GM23338 (cell line): ENCODE measurements around the gene ZGRF1.

Experiments
- CREB1 ChIP-seq: fragments of 250-450 bp; sonication (Bioruptor Pico); IDR thresholded peaks from 2 replicates; pipeline ENCODE4 v1.5.0; 2020; ENCODE audit warnings: low read depth, mild to moderate bottlenecking, moderate library complexity
- EZH2 ChIP-seq: fragments of 200-600 bp; sonication (generic); IDR thresholded peaks from one replicate; pipeline ENCODE4 v1.8.0; 2017; ENCODE audit warnings: antibody characterized with exemption, mild to moderate bottlenecking, low read depth; ENCODE audit not compliant: unreplicated experiment
- EZH2phosphoT487 ChIP-seq: fragments of 200-600 bp; sonication (generic); IDR thresholded peaks from one replicate; pipeline ENCODE4 v1.8.1; 2018; ENCODE audit warnings: antibody characterized with exemption; ENCODE audit not compliant: unreplicated experiment
- JUNB ChIP-seq: IDR thresholded peaks from one replicate; pipeline ENCODE4 v1.6.1; 2016; ENCODE audit warnings: antibody characterized with exemption; ENCODE audit not compliant: unreplicated experiment
- NANOG ChIP-seq: IDR thresholded peaks from 2 replicates; pipeline ENCODE4 v1.6.1; 2016; ENCODE audit warnings: antibody characterized with exemption, borderline replicate concordance
- POLR2AphosphoS5 ChIP-seq: IDR thresholded peaks from 2 replicates; pipeline ENCODE4 v1.6.1; 2016; ENCODE audit warnings: antibody characterized with exemption, low read depth
- TF ChIP-seq, protein P1 (sequence below), 2 experiments: fragments of 200-600 bp in 1 of 2; sonication (generic) in 1 of 2; conservative IDR thresholded peaks; 2 replicates each; pipeline versions ENCODE4 v1.5.1 to v1.6.1; 2016 to 2017; ENCODE audit warnings: antibody characterized with exemption in 2 of 2, low read depth in 2 of 2, mild to moderate bottlenecking in 2 of 2, moderate library complexity in 1 of 2
- TF ChIP-seq, protein P2 (sequence below): IDR thresholded peaks from one replicate; pipeline ENCODE4 v1.6.1; 2018; ENCODE audit warnings: antibody characterized with exemption; ENCODE audit not compliant: unreplicated experiment
- TF ChIP-seq, protein P3 (sequence below): IDR thresholded peaks from 2 replicates; pipeline ENCODE4 v1.6.1; 2016; ENCODE audit warnings: antibody characterized with exemption
- TF ChIP-seq, protein P4 (sequence below): fragments of 250-450 bp; sonication (Bioruptor Pico); IDR thresholded peaks from 2 replicates; pipeline ENCODE4 v1.5.0; 2020; ENCODE audit warnings: mild to moderate bottlenecking, moderate library complexity

DNA sequence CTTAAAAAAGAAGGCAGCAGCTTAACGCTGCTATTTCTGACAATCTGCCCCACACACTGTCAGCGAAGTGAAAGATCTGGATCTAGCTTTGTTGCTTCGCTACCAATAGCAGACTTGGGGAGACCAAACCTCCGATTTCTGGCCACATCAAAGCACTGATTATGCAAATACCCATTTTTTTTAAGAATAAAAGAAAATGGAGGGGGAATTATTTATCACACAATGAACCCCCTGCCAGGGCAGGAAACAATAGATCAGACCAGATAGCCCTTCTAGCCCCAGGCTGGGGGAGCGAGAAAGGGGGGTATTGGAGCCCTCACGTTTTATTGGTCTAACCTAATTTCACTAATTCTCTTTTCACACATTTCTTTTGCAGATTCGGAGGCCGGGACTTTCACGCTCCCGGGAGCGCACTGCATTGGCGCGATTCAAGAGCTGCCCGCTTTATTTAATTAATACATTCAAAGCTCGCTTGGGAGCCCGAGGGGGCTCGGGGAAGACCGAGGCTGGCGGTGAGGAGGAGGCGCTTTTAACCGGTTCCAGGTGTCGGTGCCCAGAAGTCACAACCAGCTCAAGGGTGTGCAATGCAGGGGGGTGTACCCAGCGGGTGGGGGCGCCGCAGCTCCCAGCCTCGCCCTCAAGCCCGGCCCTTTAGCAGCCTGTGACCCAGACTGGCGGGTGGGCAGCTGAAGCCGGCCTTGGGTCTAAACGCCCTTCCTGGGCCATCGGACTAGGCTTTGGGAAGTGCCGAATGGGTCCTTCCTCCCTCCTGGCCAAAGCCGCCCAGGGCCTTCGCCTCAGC lies 126.2 kb downstream of the ZGRF1 start:
- TF ChIP-seq EZH2 (peak; percentile 73), JUNB (no peak), CREB1 (no peak), EZH2phosphoT487 (no peak), POLR2AphosphoS5 (no peak), NANOG (no peak)
- TF ChIP-seq, protein P1, sequence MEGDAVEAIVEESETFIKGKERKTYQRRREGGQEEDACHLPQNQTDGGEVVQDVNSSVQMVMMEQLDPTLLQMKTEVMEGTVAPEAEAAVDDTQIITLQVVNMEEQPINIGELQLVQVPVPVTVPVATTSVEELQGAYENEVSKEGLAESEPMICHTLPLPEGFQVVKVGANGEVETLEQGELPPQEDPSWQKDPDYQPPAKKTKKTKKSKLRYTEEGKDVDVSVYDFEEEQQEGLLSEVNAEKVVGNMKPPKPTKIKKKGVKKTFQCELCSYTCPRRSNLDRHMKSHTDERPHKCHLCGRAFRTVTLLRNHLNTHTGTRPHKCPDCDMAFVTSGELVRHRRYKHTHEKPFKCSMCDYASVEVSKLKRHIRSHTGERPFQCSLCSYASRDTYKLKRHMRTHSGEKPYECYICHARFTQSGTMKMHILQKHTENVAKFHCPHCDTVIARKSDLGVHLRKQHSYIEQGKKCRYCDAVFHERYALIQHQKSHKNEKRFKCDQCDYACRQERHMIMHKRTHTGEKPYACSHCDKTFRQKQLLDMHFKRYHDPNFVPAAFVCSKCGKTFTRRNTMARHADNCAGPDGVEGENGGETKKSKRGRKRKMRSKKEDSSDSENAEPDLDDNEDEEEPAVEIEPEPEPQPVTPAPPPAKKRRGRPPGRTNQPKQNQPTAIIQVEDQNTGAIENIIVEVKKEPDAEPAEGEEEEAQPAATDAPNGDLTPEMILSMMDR (conservative IDR thresholded peaks at IDR 0.05; ENCODE audit: low read depth in 2 of 2): no peak
- TF ChIP-seq, protein P2, sequence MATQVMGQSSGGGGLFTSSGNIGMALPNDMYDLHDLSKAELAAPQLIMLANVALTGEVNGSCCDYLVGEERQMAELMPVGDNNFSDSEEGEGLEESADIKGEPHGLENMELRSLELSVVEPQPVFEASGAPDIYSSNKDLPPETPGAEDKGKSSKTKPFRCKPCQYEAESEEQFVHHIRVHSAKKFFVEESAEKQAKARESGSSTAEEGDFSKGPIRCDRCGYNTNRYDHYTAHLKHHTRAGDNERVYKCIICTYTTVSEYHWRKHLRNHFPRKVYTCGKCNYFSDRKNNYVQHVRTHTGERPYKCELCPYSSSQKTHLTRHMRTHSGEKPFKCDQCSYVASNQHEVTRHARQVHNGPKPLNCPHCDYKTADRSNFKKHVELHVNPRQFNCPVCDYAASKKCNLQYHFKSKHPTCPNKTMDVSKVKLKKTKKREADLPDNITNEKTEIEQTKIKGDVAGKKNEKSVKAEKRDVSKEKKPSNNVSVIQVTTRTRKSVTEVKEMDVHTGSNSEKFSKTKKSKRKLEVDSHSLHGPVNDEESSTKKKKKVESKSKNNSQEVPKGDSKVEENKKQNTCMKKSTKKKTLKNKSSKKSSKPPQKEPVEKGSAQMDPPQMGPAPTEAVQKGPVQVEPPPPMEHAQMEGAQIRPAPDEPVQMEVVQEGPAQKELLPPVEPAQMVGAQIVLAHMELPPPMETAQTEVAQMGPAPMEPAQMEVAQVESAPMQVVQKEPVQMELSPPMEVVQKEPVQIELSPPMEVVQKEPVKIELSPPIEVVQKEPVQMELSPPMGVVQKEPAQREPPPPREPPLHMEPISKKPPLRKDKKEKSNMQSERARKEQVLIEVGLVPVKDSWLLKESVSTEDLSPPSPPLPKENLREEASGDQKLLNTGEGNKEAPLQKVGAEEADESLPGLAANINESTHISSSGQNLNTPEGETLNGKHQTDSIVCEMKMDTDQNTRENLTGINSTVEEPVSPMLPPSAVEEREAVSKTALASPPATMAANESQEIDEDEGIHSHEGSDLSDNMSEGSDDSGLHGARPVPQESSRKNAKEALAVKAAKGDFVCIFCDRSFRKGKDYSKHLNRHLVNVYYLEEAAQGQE: no peak
- TF ChIP-seq, protein P3, sequence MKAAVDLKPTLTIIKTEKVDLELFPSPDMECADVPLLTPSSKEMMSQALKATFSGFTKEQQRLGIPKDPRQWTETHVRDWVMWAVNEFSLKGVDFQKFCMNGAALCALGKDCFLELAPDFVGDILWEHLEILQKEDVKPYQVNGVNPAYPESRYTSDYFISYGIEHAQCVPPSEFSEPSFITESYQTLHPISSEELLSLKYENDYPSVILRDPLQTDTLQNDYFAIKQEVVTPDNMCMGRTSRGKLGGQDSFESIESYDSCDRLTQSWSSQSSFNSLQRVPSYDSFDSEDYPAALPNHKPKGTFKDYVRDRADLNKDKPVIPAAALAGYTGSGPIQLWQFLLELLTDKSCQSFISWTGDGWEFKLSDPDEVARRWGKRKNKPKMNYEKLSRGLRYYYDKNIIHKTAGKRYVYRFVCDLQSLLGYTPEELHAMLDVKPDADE: no peak
- TF ChIP-seq, protein P4, sequence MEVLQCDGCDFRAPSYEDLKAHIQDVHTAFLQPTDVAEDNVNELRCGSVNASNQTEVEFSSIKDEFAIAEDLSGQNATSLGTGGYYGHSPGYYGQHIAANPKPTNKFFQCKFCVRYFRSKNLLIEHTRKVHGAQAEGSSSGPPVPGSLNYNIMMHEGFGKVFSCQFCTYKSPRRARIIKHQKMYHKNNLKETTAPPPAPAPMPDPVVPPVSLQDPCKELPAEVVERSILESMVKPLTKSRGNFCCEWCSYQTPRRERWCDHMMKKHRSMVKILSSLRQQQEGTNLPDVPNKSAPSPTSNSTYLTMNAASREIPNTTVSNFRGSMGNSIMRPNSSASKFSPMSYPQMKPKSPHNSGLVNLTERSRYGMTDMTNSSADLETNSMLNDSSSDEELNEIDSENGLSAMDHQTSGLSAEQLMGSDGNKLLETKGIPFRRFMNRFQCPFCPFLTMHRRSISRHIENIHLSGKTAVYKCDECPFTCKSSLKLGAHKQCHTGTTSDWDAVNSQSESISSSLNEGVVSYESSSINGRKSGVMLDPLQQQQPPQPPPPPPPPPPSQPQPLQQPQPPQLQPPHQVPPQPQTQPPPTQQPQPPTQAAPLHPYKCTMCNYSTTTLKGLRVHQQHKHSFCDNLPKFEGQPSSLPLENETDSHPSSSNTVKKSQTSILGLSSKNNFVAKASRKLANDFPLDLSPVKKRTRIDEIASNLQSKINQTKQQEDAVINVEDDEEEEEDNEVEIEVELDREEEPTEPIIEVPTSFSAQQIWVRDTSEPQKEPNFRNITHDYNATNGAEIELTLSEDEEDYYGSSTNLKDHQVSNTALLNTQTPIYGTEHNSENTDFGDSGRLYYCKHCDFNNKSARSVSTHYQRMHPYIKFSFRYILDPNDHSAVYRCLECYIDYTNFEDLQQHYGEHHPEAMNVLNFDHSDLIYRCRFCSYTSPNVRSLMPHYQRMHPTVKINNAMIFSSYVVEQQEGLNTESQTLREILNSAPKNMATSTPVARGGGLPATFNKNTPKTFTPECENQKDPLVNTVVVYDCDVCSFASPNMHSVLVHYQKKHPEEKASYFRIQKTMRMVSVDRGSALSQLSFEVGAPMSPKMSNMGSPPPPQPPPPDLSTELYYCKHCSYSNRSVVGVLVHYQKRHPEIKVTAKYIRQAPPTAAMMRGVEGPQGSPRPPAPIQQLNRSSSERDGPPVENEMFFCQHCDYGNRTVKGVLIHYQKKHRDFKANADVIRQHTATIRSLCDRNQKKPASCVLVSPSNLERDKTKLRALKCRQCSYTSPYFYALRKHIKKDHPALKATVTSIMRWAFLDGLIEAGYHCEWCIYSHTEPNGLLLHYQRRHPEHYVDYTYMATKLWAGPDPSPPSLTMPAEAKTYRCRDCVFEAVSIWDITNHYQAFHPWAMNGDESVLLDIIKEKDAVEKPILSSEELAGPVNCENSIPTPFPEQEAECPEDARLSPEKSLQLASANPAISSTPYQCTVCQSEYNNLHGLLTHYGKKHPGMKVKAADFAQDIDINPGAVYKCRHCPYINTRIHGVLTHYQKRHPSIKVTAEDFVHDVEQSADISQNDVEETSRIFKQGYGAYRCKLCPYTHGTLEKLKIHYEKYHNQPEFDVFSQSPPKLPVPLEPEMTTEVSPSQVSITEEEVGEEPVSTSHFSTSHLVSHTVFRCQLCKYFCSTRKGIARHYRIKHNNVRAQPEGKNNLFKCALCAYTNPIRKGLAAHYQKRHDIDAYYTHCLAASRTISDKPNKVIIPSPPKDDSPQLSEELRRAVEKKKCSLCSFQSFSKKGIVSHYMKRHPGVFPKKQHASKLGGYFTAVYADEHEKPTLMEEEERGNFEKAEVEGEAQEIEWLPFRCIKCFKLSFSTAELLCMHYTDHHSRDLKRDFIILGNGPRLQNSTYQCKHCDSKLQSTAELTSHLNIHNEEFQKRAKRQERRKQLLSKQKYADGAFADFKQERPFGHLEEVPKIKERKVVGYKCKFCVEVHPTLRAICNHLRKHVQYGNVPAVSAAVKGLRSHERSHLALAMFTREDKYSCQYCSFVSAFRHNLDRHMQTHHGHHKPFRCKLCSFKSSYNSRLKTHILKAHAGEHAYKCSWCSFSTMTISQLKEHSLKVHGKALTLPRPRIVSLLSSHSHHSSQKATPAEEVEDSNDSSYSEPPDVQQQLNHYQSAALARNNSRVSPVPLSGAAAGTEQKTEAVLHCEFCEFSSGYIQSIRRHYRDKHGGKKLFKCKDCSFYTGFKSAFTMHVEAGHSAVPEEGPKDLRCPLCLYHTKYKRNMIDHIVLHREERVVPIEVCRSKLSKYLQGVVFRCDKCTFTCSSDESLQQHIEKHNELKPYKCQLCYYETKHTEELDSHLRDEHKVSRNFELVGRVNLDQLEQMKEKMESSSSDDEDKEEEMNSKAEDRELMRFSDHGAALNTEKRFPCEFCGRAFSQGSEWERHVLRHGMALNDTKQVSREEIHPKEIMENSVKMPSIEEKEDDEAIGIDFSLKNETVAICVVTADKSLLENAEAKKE (CRISPR knock-in tag): no peak
